ENCODE measurements around the gene HOXA6. TPM values are rescaled to one million over a fixed set of nuclear protein-coding genes. Genes with fewer than 3 reads are reported as not detected.
A peak's percentile ranks its signal among the peaks of the same experiment; 100 is the strongest.

Gene HOXA6
- polyA plus RNA-seq, 2 of the 4 experiments (the other 2 are of a cell fraction), result 0.90 to 2.1 TPM

GRCh38 chr7:27150568-27151340 lies 3.2 kb upstream of the HOXA6 start:
- ChIA-PET CTCF (interaction anchor here (0.5 to 11.1 kb wide), 36 partner anchors 8 to 1258 kb away, joined by 3 to 160 read pairs (median 5); partner anchors contain the start of genes HIBADH, HOXA5 and HOXA9), POLR2A (interaction anchor here (0.5 to 2.1 kb wide), 9 partner anchors 10 to 950 kb away, joined by 3 to 14 read pairs (median 4); partner anchors contain the start of gene HNRNPA2B1)
- WGBS (ENCODE audit: missing lambda C conversion rate), result 20% methylated on average over 21 of the region's 58 CpGs
- DNase-seq (ENCODE audit: low read depth in 1 of 2, low spot score in 1 of 2) (peak; percentile 81 to 91), ATAC-seq (peak; percentile 92 to 93), FAIRE-seq (no peak)
- peaks cover 16% of the 10 kb centered on the region for H3K4me1 ChIP-seq
- peak overlapping the region; percentile 88 to 90 for H3K27ac ChIP-seq
- peak overlapping the region; percentile 90 for H3K4me2 ChIP-seq
- no peaks in the 10 kb centered on the region for H3K9me3 ChIP-seq
- peak; percentile 60; the same call in 1 of the 2 replicates for TF ChIP-seq RFX5 (IDR thresholded peaks at IDR 0.05)
- no peak for TF ChIP-seq ZFP36 (IDR thresholded peaks at IDR 0.05; ENCODE audit: borderline replicate concordance, partially characterized antibody)
- no peak for TF ChIP-seq RARB (CRISPR knock-in tag; IDR thresholded peaks at IDR 0.05)
- TF ChIP-seq CTCF (IDR thresholded peaks at IDR 0.05), result peak; percentile 78
- peak; percentile 56 for TF ChIP-seq POLR2A (IDR thresholded peaks at IDR 0.05; ENCODE audit: low read length)
- no peak for TF ChIP-seq EP300 (IDR thresholded peaks at IDR 0.05)
- TF ChIP-seq ZC3H11A (IDR thresholded peaks at IDR 0.05), result no peak
- TF ChIP-seq MAX (IDR thresholded peaks at IDR 0.05), result peak; percentile 83; the same call in 1 of the 2 replicates
- TF ChIP-seq CHD2 (IDR thresholded peaks at IDR 0.05; ENCODE audit: low read length, partially characterized antibody), result no peak
- peak; percentile 18 to 63; a peak in 3 of 5 replicates for TF ChIP-seq JUN (IDR thresholded peaks at IDR 0.05)
- TF ChIP-seq HOXB5 (CRISPR knock-in tag; IDR thresholded peaks at IDR 0.05), result peak; percentile 92
- no peak for TF ChIP-seq ZSCAN20 (CRISPR knock-in tag; IDR thresholded peaks at IDR 0.05)
- peak; percentile 79 for TF ChIP-seq PBX3 (IDR thresholded peaks at IDR 0.05)
- 0 out of 2 replicates have a peak, but pooled peaks have one; percentile 35 for TF ChIP-seq HOXB13 (CRISPR knock-in tag; IDR thresholded peaks at IDR 0.05; ENCODE audit: low read depth)
- TF ChIP-seq PHF8 (IDR thresholded peaks at IDR 0.05; ENCODE audit: borderline replicate concordance, low read depth), result peak; percentile 23; the same call in 1 of the 2 replicates
- no peak for TF ChIP-seq NPAS2 (CRISPR knock-in tag; IDR thresholded peaks at IDR 0.05; ENCODE audit: borderline replicate concordance)
- TF ChIP-seq SMC3 (IDR thresholded peaks at IDR 0.05), result peak; percentile 69
- TF ChIP-seq E2F6 (IDR thresholded peaks at IDR 0.05; ENCODE audit: borderline replicate concordance, low read depth), result no peak
- no peak for TF ChIP-seq ESRRA (IDR thresholded peaks at IDR 0.05; ENCODE audit: borderline replicate concordance, low read length)
- TF ChIP-seq RAD21 (conservative IDR thresholded peaks at IDR 0.05 in 1 of 2, IDR thresholded peaks at IDR 0.05 in 1 of 2), result peak; percentile 31 to 55; a peak in 4 of 5 replicates
- TF ChIP-seq SREBF2 (IDR thresholded peaks at IDR 0.05), result no peak
- TF ChIP-seq REST (IDR thresholded peaks at IDR 0.05), result peak; percentile 83
- 0 out of 4 replicates have a peak, but pooled peaks of 1 of the 2 experiments have one; percentile 3 for TF ChIP-seq CEBPB (IDR thresholded peaks at IDR 0.05)
- H3K4me3 ChIP-seq, result peak overlapping the region; percentile 49
